DMS114 treated with DMSO at 0.1 percent for 48 hours (cell line): ENCODE data around the gene NID1.
"Not testable (repeated sequence)": the region's sequence is repeated elsewhere in the genome, so short reads cannot be mapped to it uniquely, and the experiment has no call there.

ENCODE experiments used
- DNase-seq: peaks from one replicate; lab custom pipeline; 2025; ENCODE audit not compliant: unreplicated experiment; lab: John Stamatoyannopoulos, UW

NID1 gene

DNA sequence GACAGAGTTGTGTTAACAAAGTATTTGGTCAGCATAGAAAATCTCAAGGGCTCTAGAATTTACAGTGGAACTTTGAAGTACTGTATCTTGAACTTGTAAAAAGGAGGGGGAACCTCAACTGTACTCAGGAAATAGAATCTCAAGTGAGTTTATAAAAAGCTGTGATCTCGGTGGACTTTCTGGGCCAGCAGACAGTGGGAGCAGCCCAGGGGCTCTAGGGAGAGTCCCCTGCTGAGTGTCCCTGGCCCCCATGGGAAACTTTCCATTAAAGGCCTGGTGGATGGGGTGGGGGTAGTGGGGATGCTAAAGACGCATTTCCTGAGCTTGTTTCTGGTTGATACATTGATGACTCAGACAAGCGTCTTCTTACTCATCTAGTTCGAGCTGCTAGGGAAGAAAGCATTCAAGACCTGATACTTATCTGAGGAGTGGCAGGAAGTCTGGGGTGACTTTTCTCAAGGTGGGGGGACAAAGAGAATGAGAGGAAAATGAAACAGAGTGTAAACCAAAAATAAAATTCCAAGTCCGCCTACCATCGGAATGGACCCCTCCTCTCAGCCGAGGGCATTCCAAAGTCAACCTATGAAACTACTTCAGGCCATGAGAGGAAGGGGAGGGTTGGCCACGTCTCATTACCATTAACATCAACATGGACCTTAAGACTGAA, 65.5 kb downstream of the NID1 start:
- DNase-seq, result no peak

DNA sequence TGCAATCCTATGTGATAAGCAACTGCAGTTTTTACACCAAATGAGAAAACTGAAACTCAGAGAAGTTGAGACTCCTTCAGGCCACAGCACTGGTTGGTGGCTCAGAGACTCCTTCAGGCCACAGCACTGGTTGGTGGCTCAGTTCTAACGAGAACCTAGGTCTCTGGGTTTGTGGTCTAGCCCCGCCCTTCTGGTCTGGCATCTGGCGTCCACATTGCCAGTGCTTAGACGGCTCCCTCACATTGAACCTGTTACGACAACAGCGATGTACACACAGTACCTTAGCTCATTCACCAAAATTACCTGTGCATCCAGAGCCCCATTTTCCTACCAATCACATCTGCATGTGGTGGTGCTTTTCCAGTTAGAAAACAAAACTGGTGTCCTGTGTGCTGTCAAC, 66.1 kb downstream of the NID1 start:
- no peak for DNase-seq

DNA sequence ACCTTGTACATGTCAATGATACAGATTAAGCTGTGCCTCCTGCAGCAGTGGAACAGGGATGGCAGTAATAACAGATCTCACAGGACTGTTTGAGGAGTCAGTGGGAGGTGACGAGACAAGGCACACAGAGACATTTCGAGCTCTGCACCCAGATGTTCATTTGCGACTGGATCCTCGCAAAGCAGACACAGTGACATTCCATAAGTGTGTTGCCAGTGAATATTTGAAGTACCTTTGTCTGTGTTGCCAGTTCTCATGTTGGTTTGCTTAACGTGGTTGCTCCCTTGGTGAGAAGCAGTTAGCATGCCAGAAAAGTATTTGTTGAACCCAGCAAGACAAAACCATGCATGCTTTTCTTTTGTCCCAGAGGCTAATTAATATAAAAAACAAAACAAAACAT, 67.0 kb downstream of the NID1 start:
- DNase-seq, result no peak

DNA sequence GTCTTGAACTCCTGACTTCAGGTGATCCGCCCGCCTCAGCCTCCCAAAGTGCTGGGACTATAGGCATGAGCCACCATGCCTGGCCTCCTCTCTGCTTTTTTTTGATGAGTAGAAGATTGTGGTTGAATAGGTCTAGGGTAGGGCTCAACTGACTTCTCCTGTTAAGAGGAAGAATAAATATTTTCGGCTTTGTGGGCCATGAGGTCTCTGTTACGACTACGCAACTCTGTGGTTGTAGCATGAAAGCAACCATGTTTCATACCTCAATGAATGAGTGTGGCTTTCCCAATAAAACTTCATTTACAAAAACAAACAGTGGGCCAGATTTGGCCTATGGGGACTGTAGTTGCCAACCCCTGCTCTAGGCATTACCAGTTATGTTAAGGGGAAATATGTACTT, 67.8 kb downstream of the NID1 start:
- DNase-seq, result no peak

DNA sequence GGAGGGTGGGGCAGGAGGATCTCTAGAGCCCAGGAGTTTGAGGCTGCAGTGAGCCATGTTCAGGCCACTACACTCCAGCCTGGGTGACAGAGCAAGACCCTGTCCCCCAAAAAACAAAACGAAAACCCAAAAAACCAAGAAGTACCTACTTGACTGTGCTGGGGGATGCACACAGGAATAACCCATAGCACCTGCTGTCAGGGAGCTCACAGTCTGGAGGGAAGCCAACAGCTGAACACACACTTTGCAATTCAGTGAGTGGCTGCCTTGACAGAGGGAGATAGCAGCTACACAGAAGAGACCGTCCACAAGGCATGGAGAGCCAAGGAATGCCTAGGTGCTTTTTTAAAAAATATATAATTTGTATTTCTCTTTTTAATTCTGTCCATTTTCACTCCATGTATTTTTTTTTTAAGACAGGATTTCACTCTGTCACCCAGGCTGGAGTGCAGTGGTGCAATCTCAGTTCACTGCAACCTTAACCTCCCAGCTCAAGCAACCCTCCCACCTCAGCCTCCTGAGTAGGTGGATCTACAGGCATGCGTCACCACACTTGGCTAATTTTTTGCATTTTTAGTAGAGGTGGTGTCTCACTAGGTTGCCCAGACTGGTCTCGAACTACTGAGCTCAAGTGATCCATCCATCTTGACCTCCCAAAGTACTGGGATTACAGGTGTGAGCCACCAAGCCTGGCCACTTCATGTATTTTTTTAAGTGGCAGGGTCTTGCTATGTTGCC, 68.7 kb downstream of the NID1 start:
- DNase-seq, result no peak

DNA sequence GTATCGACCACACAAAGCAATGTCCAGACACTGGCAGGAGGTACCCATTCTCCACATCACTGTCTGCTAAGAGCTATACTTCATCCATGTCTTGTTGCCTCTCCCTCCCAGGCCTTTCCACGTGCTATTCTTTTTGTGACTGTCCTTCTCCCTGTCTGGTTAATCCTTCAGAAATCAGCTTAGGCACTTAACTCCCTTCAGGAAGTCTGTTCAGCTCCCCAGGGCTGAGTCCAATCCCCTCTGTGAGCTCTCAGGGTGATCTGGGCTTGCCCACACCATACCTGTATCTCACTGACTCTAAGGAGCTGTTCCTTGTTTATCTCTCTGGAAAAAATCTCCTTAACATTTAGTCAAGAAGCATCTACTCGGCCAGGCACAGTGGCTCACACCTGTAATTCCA, 69.4 kb downstream of the NID1 start:
- DNase-seq, result no peak

DNA sequence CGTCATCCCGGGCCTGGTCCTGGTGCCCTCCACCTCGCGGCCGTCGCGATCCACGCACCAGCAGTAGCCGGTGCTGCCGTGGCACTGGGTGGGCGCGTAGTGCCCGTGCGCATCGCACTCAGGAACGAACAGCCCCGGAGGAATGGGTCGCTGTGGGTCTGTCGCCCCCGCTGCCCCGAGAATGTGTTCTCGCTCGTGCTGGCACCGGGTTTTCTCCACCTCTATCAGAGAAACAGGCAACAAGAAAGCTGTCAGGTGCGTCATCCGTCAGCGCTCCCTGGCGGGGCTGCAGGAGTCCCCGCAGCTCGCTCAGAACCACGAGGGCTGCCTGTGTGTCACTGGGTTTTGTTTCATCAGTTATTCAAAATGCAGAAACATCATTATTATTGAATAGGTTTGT, 71.2 kb downstream of the NID1 start:
- no peak for DNase-seq

DNA sequence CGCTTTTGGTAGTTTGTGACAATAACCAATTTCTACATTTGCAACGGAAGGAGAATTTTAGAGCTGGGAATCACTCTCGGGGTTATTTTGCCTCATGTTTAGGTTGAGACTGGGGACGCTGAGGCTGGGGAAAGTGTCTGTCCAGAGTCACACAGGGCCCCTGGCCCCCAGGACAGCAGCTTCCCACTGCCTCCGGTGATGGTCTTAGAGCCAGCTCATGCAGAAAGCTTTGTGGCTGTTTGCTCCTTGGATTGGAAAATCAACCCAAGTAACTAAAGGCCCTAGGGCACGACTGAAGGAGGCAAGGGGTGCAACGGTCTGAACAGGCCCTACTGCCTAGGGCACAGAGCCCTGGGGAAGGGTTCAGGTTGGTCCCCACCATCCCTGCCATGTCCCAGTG, 72.0 kb downstream of the NID1 start:
- no peak for DNase-seq

DNA sequence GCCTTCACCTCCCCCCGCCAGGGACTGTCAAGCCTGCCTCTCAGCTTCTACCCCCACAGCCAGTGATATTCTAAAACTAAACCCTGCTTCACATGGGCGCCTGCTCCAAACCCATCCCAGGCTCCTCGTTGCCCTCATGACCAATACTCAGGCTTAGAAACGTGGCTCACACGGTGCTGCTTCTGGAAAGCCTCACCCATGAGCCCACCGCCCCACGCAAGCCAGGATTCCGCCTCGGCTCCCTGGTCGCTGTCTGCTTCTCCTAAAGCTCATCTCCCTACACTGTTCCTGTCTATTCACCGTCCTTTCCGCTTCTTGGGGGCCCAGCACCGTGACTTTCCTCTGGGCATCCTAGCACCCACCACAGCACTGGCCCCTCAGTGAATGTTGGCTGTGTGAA, 72.5 kb downstream of the NID1 start:
- no peak for DNase-seq

DNA sequence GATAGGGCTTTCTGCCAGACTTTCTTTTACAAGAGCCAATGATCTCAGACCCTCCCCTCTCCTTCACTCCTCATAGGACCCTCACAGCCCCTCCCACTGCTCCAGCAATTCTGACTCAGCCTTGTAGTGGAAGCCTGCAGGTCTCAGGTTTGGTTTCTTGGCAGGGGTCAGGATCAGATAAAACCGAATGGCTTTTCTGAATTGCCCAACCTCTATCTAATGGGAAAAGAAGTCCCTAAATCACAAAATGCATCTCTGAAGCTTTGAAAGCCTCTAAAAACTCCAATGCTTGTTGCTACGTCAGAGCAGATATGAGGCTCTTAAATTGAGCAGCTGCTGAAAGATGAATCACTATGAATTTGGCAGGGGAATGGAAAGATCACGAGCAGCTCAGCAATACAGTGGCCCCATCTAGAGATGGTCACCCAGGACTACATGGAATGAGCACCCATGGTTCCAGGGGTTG, 74.5 kb downstream of the NID1 start:
- no peak for DNase-seq

DNA sequence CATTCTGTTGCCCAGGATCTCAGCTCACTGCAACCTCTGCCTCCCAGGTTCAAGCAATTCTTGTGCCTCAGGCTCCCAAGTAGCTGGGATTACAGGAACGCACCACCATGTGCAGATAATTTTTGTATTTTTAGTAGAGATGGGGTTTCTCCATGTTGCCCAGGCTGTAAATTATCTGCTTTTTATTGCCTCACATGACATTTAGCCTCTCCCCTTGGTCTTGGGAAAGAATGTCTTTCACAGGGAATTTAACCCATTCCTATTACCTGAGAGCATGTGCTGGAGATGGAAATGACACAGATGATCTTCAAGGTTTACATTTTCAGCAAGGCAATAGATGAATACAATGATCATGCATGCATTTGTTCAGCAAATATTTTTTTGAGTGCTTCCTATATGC, 75.8 kb downstream of the NID1 start:
- no peak for DNase-seq

DNA sequence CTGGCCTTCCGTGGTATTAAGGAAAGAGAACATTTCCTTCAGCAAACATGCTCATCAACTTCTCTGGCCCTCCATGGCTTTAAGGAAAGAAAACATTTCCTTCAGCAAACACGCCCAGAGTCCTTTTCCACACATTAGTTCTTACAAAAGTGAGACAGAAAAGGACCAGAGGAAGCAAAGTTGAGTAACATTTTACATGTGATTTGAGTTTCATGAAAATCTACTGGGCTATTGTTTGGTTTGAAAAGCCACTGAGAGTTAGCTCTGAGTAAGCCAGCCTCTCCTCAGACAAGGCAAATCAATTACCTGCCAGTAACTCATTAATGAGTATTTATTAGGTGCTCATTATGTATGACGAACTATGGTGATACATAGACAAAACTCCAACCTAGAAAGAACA, 78.0 kb downstream of the NID1 start:
- DNase-seq, result no peak

DNA sequence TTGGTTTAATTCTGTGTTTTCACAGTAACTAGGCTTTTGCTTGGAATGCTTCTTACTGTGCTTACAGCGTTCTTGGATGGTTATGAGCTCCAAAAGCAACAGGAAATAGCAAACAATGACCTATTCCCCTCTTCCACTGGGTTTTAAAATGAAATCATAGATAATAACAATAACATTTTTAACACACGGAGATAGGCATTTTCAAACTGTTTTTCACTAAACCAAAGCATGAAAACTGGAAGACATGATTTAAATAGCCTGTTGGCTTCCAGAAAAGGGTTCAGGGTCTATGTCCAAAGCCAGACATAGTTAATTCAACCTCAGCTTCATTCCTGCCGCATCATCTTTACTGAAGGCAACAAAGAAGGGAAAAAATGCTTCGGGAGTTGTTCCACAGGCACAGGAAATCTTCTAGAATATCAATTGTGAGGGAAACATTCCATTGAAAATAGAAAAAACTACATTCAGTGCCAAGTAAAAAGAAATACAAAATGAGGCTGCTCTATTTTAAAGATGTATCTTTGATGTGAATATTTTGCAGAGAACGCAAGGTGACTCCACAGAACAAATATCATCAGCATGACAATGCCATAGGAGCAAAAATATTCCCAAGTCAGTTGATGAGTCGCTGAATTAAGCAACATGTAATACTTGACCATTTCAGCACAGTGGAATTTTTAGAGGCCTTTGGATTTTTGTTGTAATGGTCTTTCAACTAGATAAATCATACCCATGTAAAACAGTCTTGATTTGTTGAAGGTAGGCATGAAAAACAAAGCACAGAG, 80.7 kb downstream of the NID1 start:
- no peak for DNase-seq

DNA sequence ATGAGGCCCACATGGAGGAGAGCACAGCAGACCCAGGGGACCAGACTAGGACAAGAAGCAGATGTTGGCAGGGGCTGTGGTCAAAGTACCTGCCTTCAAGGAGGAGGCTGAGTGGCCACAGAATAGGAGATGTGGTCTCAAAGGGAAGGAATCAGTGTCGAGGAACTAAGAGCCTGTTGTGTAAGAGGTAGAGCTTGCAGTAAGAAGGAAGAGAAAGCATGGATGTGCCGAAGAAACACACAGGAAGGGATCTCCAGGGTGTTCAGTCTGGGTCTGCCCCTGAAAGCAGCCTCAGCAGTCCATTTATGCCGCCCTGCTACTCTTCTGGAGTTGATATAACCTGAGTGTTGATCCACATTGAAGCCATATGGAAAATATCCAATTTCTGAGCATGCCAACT, 83.9 kb downstream of the NID1 start:
- DNase-seq, result no peak

DNA sequence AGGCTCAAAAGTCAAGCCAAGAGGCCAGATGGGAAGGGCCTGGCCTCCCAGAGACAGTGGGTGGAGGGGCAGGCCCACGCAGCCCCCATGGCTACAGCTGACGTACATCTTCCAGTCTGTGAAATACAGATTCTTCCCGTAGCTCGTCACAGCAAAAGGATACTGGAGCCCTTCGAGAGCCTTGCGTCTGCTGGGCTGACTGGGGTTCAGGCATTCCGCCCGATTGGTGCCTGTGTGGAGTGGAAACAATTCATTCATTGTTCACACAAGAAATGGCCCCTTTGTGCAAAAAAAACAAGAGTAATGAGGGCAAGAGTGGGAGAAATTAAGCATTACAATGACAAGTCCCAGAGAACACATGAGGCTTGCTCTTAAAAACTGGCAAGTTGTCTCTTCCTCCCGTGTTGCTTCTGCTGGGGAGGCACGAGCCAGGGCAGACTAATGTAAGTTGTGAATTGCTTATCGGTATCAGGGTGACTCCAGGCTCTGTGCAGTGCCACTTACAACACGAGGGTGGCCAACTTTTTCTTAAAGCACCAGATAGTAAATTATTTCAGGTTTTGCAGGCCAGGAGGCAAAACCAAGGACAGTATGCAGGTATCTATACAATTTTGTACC, 85.1 kb downstream of the NID1 start:
- DNase-seq, result no peak

DNA sequence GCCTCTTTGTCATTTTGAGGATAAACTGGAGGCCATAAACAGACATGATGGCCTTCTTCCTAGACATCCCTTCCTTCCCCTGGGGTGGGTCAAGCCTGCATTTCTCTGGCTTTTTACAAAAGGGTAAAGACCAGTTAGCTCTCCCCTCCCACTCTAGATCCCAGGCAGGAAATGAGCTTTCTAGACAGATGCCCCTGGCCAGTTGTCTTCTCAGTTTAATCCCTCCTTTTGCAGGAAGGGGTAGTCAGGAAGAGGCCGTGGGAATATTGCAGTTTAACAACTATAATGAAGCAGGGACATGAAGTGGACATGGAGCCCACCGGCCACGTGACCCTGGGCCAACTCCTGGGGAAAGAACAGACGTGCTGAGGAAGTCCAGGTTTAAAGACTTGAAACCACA, 85.7 kb downstream of the NID1 start:
- no peak for DNase-seq

DNA sequence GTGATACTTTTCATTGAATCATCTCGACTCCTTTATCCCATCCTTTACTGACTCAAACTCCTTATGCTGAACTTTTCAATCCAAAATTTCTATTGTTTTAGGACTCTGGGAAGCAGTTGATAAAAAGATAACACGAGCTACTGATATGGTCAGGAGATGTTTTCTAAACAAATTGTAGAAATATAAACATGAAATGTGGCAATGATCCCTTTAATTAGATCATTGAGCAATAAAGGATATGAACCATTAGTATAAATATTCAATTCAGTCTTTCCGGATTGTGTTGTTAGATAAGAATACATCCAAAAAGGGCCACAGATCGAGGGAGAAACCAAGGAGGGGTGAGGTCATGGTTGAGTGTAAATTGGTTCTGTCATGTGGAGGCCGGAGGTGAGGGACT, 88.4 kb downstream of the NID1 start:
- DNase-seq, result no peak

DNA sequence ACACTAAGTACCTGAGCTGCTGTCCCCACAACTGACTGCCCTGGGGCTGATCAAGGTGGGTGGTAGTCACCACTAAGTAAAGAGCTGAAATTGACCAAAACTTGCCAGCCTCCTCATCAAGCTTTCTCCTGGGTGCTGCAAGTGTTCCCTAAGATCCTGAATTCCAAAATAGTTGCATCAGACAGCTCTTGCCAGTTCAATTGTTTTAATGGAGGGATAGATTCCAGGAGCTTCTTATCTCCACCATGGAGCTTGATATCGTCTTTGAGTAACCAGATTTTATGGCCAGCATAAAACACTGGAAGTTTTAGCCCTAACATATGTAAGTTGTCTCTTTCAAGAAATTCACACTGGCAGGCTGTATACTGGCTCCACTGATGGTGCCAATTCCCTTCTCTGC, 90.3 kb downstream of the NID1 start:
- no peak for DNase-seq

DNA sequence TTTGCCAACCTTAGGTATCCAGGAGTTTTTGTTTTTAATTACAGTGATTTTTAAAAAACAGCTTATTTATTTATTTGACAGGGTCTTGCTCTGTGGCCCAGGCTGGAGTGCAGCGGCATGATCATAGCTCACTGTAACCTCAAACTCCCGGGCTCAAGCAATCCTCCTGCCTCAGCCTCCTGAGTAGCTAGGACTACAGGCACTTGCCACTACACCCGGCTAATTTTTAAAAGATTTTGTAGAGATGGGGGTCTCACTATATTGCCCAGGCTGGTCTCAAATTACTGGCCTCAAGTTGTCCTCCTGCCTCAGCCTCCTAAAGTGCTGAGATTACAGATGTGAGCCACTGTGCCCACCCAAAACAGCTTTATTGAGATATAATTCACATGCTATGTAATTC, 92.2 kb downstream of the NID1 start:
- not testable (repeated sequence) for DNase-seq

DNA sequence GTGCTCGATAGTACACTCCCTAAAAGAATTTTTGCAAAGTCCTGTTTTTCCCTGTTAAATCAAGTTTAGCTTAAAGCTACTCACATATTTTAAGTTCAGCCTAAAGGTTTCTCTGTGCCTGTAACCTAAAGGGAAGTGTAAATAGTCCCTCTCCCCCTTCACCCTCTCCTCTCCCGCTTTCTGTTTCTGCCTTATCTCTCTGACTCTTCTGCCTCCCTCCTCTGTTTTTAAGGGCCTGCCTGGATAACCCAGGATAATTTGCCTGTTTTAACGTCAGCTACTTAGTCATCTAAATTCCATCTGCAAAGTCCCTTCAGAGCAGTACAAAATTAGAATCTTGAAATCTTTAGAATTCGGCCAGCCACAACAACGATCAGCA, 92.6 kb downstream of the NID1 start:
- DNase-seq, result no peak

DNA sequence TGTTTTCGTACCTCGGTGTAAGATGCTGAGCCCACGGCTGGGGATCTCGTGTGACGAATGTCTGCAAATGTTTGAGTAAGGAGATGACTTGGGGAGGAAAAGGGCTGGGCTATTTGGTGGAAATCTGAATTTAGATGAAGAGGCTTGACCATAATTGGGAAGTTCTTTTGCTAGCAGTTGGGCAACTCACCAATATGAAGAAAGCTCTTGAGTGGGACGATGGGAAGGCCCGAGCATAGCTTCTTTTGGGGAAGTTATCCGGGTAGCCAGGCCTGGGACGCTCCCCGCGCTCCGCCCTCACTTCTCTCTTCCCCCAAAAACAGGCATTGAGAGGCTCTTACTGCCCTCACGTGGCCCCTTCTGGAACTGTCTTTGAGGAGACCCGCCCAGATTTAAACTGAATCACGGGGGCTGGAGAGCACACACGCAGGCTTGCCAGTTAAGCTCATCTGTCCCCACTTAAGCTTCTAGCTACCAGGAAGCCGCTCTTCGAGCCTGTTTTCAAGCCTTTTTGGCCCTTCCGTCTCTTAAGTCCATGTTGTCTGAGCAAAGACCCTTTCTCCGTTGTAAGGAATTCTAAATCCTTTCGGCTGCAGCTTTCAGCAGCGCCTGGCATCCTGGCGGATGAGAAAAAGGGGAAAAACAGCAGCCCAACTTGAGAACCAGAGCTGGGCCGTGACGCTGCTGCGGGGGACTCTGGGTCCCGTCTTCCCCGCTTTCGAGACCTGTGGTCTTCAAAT, 93.1 kb downstream of the NID1 start:
- DNase-seq, result peak; percentile 89
